Adrenal gland (tissue), 12 donors: ENCODE data around the gene DIS3L. TPM values are rescaled to one million over a fixed set of nuclear protein-coding genes. Genes with fewer than 3 reads are reported as not detected.
"Not testable (repeated sequence)": the region's sequence is repeated elsewhere in the genome, so short reads cannot be mapped to it uniquely, and the experiment has no call there.

Experiments
- DNase-seq, 7 donors: peaks; one replicate each; pipeline ENCODE4 v3.0.0-alpha.2; 2019 to 2020
- H3K27ac ChIP-seq, 5 donors: fragments of 200-600 bp; sonication (generic) in 4 of 5; 1 replicate in 3 of 5; 2 replicates in 2 of 5; pipeline versions ENCODE4 v1.5.1 to v1.8.0; 2016 to 2020; ENCODE audit warnings: mild to moderate bottlenecking in 1 of 5
- H3K27me3 ChIP-seq: fragments of 200-600 bp; 2 replicates; pipeline ENCODE4 v1.8.0; 2021
- H3K36me3 ChIP-seq, 2 donors: fragments of 200-600 bp; replicated peaks in 1 of 2; 1 replicate in 1 of 2; 2 replicates in 1 of 2; pipeline versions ENCODE4 v1.5.1 to v1.8.0; 2018 to 2022
- H3K4me1 ChIP-seq, 2 donors: fragments of 200-600 bp; replicated peaks in 1 of 2; 1 replicate in 1 of 2; 2 replicates in 1 of 2; pipeline versions ENCODE4 v1.5.1 to v1.8.0; 2018 to 2021
- H3K4me3 ChIP-seq, 4 donors: fragments of 200-600 bp; sonication (generic) in 3 of 4; one replicate each; pipeline ENCODE4 v1.5.1; 2016 to 2018
- H3K9me3 ChIP-seq, 3 donors: fragments of 200-600 bp; sonication (generic) in 1 of 3; replicated peaks in 1 of 3; 1 replicate in 2 of 3; 2 replicates in 1 of 3; pipeline versions ENCODE4 v1.5.1 to v1.8.0; 2016 to 2021
- CTCF ChIP-seq, 6 experiments: fragments of 450-650 bp in 4 of 6; fragments of 200-600 bp in 2 of 6; sonication (generic) in 1 of 6; IDR thresholded peaks; 1 replicate in 5 of 6; 2 replicates in 1 of 6; pipeline versions ENCODE4 v1.5.1 to v1.8.0; 2016 to 2021; ENCODE audit warnings: antibody characterized with exemption in 6 of 6, mild to moderate bottlenecking in 2 of 6, moderate library complexity in 1 of 6
- POLR2A ChIP-seq, 2 donors: fragments of 450-650 bp; IDR thresholded peaks; one replicate each; pipeline ENCODE4 v1.6.1; 2017; ENCODE audit warnings: antibody characterized with exemption in 2 of 2, mild to moderate bottlenecking in 2 of 2, moderate library complexity in 1 of 2
- WGBS, 4 donors: extraction: QIAGEN DNeasy Blood & Tissue Kit in 2 of 4; methylation state at CpG; one replicate each; pipeline versions ENCODE4 v1.1.5 to v1.1.7; 2013 to 2017; 5-methylcytosine and 5-hydroxymethylcytosine counted together
- intact Hi-C, 2 donors: fragments of 100-400 bp; cut with DNase I; formaldehyde crosslinking; loops; one replicate each; pipeline versions ENCODE4 v1.14.1 to v1.15.0; 2022 to 2023
- polyA plus RNA-seq, 3 donors: library from polyadenylated mRNA; stranded (reverse); fragments of 200-250 nt in 2 of 3; fragments of 350-450 nt in 1 of 3; fragmentation: Illumina TruSeq in 1 of 3; extraction: RNeasy Lipid Tissue Mini Kit (QIAGEN cat#74804) in 1 of 3; gene quantifications; one replicate each; pipeline ENCODE4 v1.2.3, GENCODE V29; 2013 to 2014
- total RNA-seq, 9 donors: library from RNA; depleted of rRNA in 4 of 9; stranded (reverse); fragments of >200 nt in 4 of 9; fragments of 120-200 nt in 1 of 9; fragmentation: NEBNext Ultra II Directional in 1 of 9; extraction: Animal tissue kit (Norgen Biotek cat#: 25700) in 1 of 9; gene quantifications; one replicate each; pipeline versions ENCODE4 v1.1.0 to v1.2.4, GENCODE V29; 2013 to 2023
- donor health status: healthy with polysubstance abuse.
- donor health status: Bipolar disorder and iron deficiency.
- donor health status: DM: yes; HTN: yes; CAD: no.
- donor health status: DM: no; HTN: no; CAD: no.
- donor health status: DM: no; HTN: no; CAD: no.
- donor health status: DM: yes; HTN: yes; CAD: no.

The DIS3L gene
- total and polyA plus RNA-seq, 12 donors: 11.3 to 67.2 (median 39.9) TPM

DNA sequence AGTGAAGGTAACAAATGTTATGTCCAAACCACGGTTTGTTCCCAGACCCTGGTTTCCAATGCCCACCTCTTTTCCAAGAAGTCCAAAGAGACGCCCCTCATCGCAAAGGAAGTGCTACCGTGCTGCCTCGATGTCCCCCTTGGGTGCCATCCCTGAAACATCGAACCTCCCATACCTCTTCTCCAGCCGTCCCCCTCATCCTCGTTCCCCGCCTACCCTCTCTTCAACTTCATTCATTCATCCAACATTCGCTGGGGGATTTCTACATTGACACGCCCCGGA, 62.6 kb downstream of the DIS3L start:
- Histone ChIP-seq H3K9me3 (no peaks in the 10 kb centered on the region), H3K4me3 (peak overlapping the region in 3 of 4 donors; percentile 53 to 64 (median 58)), H3K36me3 (no peaks in the 10 kb centered on the region), H3K27ac (peak overlapping the region in 4 of 5 donors; percentile 27 to 79 (median 68)), H3K4me1 (peaks cover 0 to 4% of the 10 kb centered on the region in 2 donors), H3K27me3 (no peaks in the 10 kb centered on the region)
- 2 to 7% (median 5%) methylated on average over 12 of the region's 12 CpGs for WGBS, 4 donors
- TF ChIP-seq POLR2A (IDR thresholded peaks at IDR 0.05) (no peak), CTCF (IDR thresholded peaks at IDR 0.05) (no peak)
- intact Hi-C loops: no loop called here
- DNase-seq: no peak

GRCh38 chr15:66356359-66357236, 63.2 kb downstream of the DIS3L start, which contains the start of gene TIPIN:
Gene TIPIN, minus strand, starts transcription at chr15:66356685. Its CDS starts 3,738 bp downstream, at chr15:66352947.
- no peaks in the 10 kb centered on the region for H3K9me3 ChIP-seq

GRCh38 chr15:66359740-66360139, 66.4 kb downstream of the DIS3L start:
- Histone ChIP-seq H3K4me3 (no peak overlapping the region), H3K27me3 (no peaks in the 10 kb centered on the region), H3K4me1 (peaks cover 0 to 4% of the 10 kb centered on the region in 2 donors), H3K27ac (no peak overlapping the region), H3K9me3 (no peaks in the 10 kb centered on the region), H3K36me3 (no peaks in the 10 kb centered on the region)
- DNase-seq: no peak
- WGBS, 4 donors: 82 to 88% (median 86%) methylated on average over 7 of the region's 7 CpGs
- intact Hi-C loops: no loop called here
- TF ChIP-seq POLR2A (IDR thresholded peaks at IDR 0.05) (no peak), CTCF (IDR thresholded peaks at IDR 0.05) (no peak)

More at GRCh38 chr15:66356359-66357236, 63.2 kb downstream of the DIS3L start, which contains the start of gene TIPIN:
- H3K4me1 ChIP-seq: peaks cover 0 to 4% of the 10 kb centered on the region in 2 donors
- peak within 1 kb of the TSS in 3 of 4 donors; percentile 53 to 64 (median 58) for H3K4me3 ChIP-seq
- peak; percentile 96 to 98 (median 97) for DNase-seq
- H3K36me3 ChIP-seq: no peaks in the 10 kb centered on the region
- 7 to 15% (median 10%) methylated on average over 22 to 51 of the region's 51 CpGs for whole genome bisulfite sequencing, 4 donors
- no peaks in the 10 kb centered on the region for H3K27me3 ChIP-seq
- intact Hi-C loops: no loop called here
- H3K27ac ChIP-seq: peak within 1 kb of the TSS in 4 of 5 donors; percentile 27 to 79 (median 68)
- TF ChIP-seq POLR2A (IDR thresholded peaks at IDR 0.05): peak; percentile 31 to 80
- no peak for TF ChIP-seq CTCF (IDR thresholded peaks at IDR 0.05)

DNA sequence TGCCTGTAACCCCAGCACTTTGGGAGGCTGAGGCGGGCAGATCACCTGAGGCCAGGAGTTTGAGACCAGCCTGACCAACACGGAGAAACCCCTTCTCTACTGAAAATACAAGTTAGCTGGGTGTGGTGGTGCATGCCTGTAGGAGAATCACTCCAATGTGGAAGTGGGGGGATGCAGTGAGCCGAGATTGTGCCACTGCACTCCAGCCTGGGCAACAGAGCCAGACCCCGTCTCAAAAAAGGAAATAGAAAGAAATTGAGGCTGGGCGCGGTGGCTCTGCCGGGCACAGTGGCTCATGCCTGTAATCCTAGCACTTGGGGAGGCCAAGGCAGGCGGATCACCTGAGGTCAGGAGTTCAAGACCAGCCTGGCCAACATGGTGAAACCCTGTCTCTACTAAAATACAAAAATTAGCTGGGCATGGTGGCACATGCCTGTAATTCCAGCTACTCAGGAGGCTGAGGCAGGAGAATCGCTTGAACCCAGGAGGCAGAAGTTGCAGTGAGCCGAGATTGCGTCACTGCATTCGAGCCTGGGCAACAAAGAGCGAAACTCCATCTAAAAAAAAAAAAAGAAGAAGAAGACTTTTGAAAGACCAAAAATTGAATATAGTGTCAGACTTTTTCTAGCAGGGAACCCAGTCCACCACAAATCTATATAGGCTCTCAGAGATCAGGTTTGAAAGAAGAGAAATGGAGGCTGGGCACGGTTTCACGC, 68.5 kb downstream of the DIS3L start:
- H3K4me3 ChIP-seq, H3K9me3 ChIP-seq, H3K36me3 ChIP-seq, H3K4me1 ChIP-seq, intact Hi-C loops, DNase-seq, H3K27me3 ChIP-seq, H3K27ac ChIP-seq: not testable (repeated sequence)
- WGBS, 4 donors: 77 to 82% (median 79%) methylated on average over 15 of the region's 15 CpGs
